Measurements from ENCODE around the gene METRNL. TPM values are rescaled to one million over a fixed set of nuclear protein-coding genes. Genes with fewer than 3 reads are reported as not detected.

METRNL gene
- total RNA-seq, 1 experiment from 2014 or later = 58.7 TPM

DNA sequence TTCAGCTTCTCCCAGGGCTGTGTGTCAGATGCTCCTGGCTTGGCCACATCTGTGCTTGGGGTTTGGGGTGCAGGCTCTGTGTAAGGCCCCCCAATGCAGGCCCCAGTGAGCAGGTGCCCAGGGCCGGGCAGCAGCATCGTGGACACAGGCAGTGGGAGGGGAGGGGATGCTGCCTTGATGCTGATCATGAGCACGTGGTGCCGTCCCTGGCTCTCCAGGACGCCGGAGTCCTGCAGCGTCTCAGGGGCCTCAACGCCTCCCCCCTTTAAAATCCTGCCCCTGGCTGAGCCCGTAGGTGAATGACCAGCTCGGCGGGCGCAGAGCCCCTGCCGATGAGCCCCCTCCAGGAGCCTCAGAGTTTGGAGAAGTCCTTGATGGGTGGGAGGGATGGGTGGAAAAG lies 9.0 kb downstream of the METRNL start:
- TF ChIP-seq FOSL1 (IDR thresholded peaks at IDR 0.05; ENCODE audit: low read depth) (no peak), POLR2A (IDR thresholded peaks at IDR 0.05; ENCODE audit: borderline replicate concordance, extremely low read depth, insufficient read depth, insufficient read length) (no peak), JUND (IDR thresholded peaks at IDR 0.05) (no peak)
- ChIA-PET CTCF (no interaction called here), RAD21 (ENCODE audit: low non-redundant PET in 1 of 2, low total read pairs in 2 of 2, uncharacterized antibody in 2 of 2, unreplicated experiment in 2 of 2) (no interaction called here), POLR2A (no interaction called here)
- Histone ChIP-seq H3K4me1 (ENCODE audit: control insufficient read depth in 1 of 2, insufficient read depth in 2 of 2, low read length in 2 of 2) (peaks cover 11 to 12% of the 10 kb centered on the region in 2 experiments), H3K4me3 (replicated peaks in 1 of 2; ENCODE audit: low read depth in 1 of 2, low read length in 2 of 2) (no peak overlapping the region), H2AFZ (ENCODE audit: low read depth, low read length, poor library complexity, severe bottlenecking) (no peak overlapping the region), H3K9me3 (ENCODE audit: control insufficient read depth in 1 of 2, insufficient read depth in 1 of 2, low read depth in 1 of 2, low read length in 2 of 2) (no peaks in the 10 kb centered on the region), H3K9ac (ENCODE audit: low read length) (no peak overlapping the region), H3K9me2 (ENCODE audit: insufficient read depth) (no peaks in the 10 kb centered on the region), H3K4me2 (ENCODE audit: low read length) (no peak overlapping the region), H3K27me3 (ENCODE audit: insufficient read depth, low read length) (no peaks in the 10 kb centered on the region), H3K79me2 (ENCODE audit: insufficient read depth, low read length) (peaks cover 80% of the 10 kb centered on the region), H3K27ac (ENCODE audit: low read depth, low read length) (no peak overlapping the region), H4K20me1 (ENCODE audit: insufficient read depth) (no peaks in the 10 kb centered on the region; the same call in 1 of the 2 replicates), H3K36me3 (ENCODE audit: control insufficient read depth in 1 of 2, insufficient read depth in 2 of 2, low read length in 2 of 2) (peaks cover 9 to 20% of the 10 kb centered on the region in 2 experiments; a peak in 3 of 4 replicates)
- DNase-seq (ENCODE audit: low read depth, low spot score) = no peak
- intact Hi-C loops (cut with micrococcal nuclease) = no loop called here
- BruUV-seq (replicated peaks) = no TSS peak
- ATAC-seq = no peak

- DNase-seq (ENCODE audit: low read depth, low spot score) (no peak), ATAC-seq (no peak)
- Histone ChIP-seq H3K9ac (ENCODE audit: low read length) (no peak overlapping the region), H3K36me3 (ENCODE audit: control insufficient read depth in 1 of 2, insufficient read depth in 2 of 2, low read length in 2 of 2) (peaks cover 9 to 24% of the 10 kb centered on the region in 2 experiments; a peak in 3 of 4 replicates), H3K9me3 (ENCODE audit: control insufficient read depth in 1 of 2, insufficient read depth in 1 of 2, low read depth in 1 of 2, low read length in 2 of 2) (no peaks in the 10 kb centered on the region), H3K9me2 (ENCODE audit: insufficient read depth) (no peaks in the 10 kb centered on the region), H3K4me1 (ENCODE audit: control insufficient read depth in 1 of 2, insufficient read depth in 2 of 2, low read length in 2 of 2) (peaks cover 6 to 7% of the 10 kb centered on the region in 2 experiments), H4K20me1 (ENCODE audit: insufficient read depth) (no peaks in the 10 kb centered on the region; the same call in 1 of the 2 replicates), H3K27ac (ENCODE audit: low read depth, low read length) (no peak overlapping the region), H3K79me2 (ENCODE audit: insufficient read depth, low read length) (peaks cover 75% of the 10 kb centered on the region), H3K27me3 (ENCODE audit: insufficient read depth, low read length) (no peaks in the 10 kb centered on the region), H3K4me2 (ENCODE audit: low read length) (no peak overlapping the region), H2AFZ (ENCODE audit: low read depth, low read length, poor library complexity, severe bottlenecking) (no peak overlapping the region), H3K4me3 (replicated peaks in 1 of 2; ENCODE audit: low read depth in 1 of 2, low read length in 2 of 2) (no peak overlapping the region)
- ChIA-PET POLR2A (no interaction called here), RAD21 (ENCODE audit: low non-redundant PET in 1 of 2, low total read pairs in 2 of 2, uncharacterized antibody in 2 of 2, unreplicated experiment in 2 of 2) (no interaction called here), CTCF (no interaction called here)
- BruUV-seq (replicated peaks) = no TSS peak
- intact Hi-C loops (cut with micrococcal nuclease) = no loop called here
- no peak for TF ChIP-seq JUND (IDR thresholded peaks at IDR 0.05)
- no peak for TF ChIP-seq SP1 (IDR thresholded peaks at IDR 0.05; ENCODE audit: low read depth)
- TF ChIP-seq SIN3A (IDR thresholded peaks at IDR 0.05; ENCODE audit: low read depth) = no peak
- TF ChIP-seq ZBTB33 (IDR thresholded peaks at IDR 0.05; ENCODE audit: extremely low read depth, insufficient replicate concordance, low read length) = no peak
- no peak for TF ChIP-seq ZNF274 (IDR thresholded peaks at IDR 0.05; ENCODE audit: low read depth, low read length)
- TF ChIP-seq ELF1 (IDR thresholded peaks at IDR 0.05; ENCODE audit: borderline replicate concordance, low read depth) = no peak
- no peak for TF ChIP-seq POLR2A (IDR thresholded peaks at IDR 0.05; ENCODE audit: borderline replicate concordance, extremely low read depth, insufficient read depth, insufficient read length)
- TF ChIP-seq, protein P1, sequence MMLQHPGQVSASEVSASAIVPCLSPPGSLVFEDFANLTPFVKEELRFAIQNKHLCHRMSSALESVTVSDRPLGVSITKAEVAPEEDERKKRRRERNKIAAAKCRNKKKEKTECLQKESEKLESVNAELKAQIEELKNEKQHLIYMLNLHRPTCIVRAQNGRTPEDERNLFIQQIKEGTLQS (IDR thresholded peaks at IDR 0.05) = no peak
- no peak for TF ChIP-seq EZH2phosphoT487 (IDR thresholded peaks at IDR 0.05; ENCODE audit: borderline replicate concordance)
- no peak for TF ChIP-seq FOSL1 (IDR thresholded peaks at IDR 0.05; ENCODE audit: low read depth)
- TF ChIP-seq SRF (IDR thresholded peaks at IDR 0.05; ENCODE audit: low read depth) = no peak
- no peak for TF ChIP-seq EGR1 (IDR thresholded peaks at IDR 0.05; ENCODE audit: low read depth)
- TF ChIP-seq CEBPB (IDR thresholded peaks at IDR 0.05; ENCODE audit: low read depth) = no peak
- TF ChIP-seq YY1 (IDR thresholded peaks at IDR 0.05; ENCODE audit: extremely low read depth, insufficient replicate concordance, low read depth, low read length) = no peak
- no peak for TF ChIP-seq EZH2 (IDR thresholded peaks at IDR 0.05)
- TF ChIP-seq, protein P2, sequence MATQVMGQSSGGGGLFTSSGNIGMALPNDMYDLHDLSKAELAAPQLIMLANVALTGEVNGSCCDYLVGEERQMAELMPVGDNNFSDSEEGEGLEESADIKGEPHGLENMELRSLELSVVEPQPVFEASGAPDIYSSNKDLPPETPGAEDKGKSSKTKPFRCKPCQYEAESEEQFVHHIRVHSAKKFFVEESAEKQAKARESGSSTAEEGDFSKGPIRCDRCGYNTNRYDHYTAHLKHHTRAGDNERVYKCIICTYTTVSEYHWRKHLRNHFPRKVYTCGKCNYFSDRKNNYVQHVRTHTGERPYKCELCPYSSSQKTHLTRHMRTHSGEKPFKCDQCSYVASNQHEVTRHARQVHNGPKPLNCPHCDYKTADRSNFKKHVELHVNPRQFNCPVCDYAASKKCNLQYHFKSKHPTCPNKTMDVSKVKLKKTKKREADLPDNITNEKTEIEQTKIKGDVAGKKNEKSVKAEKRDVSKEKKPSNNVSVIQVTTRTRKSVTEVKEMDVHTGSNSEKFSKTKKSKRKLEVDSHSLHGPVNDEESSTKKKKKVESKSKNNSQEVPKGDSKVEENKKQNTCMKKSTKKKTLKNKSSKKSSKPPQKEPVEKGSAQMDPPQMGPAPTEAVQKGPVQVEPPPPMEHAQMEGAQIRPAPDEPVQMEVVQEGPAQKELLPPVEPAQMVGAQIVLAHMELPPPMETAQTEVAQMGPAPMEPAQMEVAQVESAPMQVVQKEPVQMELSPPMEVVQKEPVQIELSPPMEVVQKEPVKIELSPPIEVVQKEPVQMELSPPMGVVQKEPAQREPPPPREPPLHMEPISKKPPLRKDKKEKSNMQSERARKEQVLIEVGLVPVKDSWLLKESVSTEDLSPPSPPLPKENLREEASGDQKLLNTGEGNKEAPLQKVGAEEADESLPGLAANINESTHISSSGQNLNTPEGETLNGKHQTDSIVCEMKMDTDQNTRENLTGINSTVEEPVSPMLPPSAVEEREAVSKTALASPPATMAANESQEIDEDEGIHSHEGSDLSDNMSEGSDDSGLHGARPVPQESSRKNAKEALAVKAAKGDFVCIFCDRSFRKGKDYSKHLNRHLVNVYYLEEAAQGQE (IDR thresholded peaks at IDR 0.05; ENCODE audit: low read depth) = no peak
- no peak for TF ChIP-seq ZFX (IDR thresholded peaks at IDR 0.05)
Measured at GRCh38 chr17:83088909-83089308, 9.5 kb downstream of the METRNL start.
